Measurements from ENCODE around the gene UBP1.

GRCh38 chr3:33403756-33404155 is 36.4 kb downstream of the UBP1 start:
- TF ChIP-seq CTCF (IDR thresholded peaks at IDR 0.05) (no peak), EZH2 (IDR thresholded peaks at IDR 0.05) (no peak), EZH2phosphoT487 (IDR thresholded peaks at IDR 0.05) (no peak)
